Measurements from ENCODE around the gene STARD3. TPM values are rescaled to one million over a fixed set of nuclear protein-coding genes. Genes with fewer than 3 reads are reported as not detected.

The STARD3 gene
- total RNA-seq, 1 donor from 2014 or later = 40.7 TPM

DNA sequence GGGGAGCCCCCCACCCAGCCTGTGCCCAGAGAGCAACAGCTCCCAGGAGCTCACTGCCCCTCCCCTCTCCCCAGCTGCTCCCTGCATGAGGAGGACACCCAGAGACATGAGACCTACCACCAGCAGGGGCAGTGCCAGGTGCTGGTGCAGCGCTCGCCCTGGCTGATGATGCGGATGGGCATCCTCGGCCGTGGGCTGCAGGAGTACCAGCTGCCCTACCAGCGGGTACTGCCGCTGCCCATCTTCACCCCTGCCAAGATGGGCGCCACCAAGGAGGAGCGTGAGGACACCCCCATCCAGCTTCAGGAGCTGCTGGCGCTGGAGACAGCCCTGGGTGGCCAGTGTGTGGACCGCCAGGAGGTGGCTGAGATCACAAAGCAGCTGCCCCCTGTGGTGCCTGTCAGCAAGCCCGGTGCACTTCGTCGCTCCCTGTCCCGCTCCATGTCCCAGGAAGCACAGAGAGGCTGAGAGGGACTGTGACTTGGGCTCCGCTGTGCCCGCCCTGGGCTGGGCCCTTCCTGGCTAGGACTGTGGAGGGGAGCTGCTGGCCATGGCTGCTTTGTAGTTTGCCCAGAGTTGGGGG is 28.8 kb downstream of the STARD3 start:
- DNase-seq (ENCODE audit: low read depth) = no peak
- no peak for TF ChIP-seq CTCF (conservative IDR thresholded peaks at IDR 0.05; ENCODE audit: low read depth, low read length)
- no peak overlapping the region for H3K4me3 ChIP-seq (ENCODE audit: low read depth, low read length)

- DNase-seq (ENCODE audit: low read depth) = no peak
- no peak for TF ChIP-seq CTCF (conservative IDR thresholded peaks at IDR 0.05; ENCODE audit: low read depth, low read length)
- no peak overlapping the region for H3K4me3 ChIP-seq (ENCODE audit: low read depth, low read length)
These were observed 29.3 kb downstream of the STARD3 start for GRCh38 chr17:39666231-39666600.

DNA sequence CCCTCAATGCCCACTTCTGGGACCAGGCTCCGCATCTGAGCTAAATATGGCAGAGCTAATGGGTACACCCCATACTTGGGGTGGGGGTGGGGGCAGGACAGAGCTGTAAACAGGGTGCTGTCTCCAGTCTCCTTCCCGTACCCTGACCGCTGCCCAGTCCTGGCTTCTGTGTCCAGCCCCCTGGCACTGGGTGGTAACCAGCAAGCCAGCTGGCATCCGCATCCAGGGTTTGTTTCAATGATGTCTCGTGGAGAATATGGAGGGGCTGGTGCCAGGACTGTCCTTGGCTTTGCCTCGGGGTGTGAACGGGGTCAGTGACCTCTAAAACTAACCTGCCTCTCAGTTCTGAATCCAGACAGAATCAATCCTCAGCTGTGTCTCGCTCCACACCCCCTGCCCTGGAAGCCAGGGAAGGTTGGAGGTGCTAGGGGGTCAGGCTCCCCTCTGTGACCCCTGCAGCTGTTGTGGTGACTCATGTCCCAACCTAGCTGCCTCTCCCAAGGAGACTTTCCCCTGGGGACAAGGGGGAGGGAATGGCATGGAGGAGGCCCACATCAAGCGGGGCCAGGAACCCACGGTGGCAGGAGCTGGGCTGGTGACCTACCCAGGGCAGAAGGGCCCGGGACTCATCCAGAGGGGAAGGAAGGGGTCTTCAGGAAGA is 29.8 kb downstream of the STARD3 start:
- H3K4me3 ChIP-seq (ENCODE audit: low read depth, low read length) = no peak overlapping the region
- DNase-seq (ENCODE audit: low read depth) = no peak
- TF ChIP-seq CTCF (conservative IDR thresholded peaks at IDR 0.05; ENCODE audit: low read depth, low read length) = no peak

- no peak for DNase-seq (ENCODE audit: low read depth)
- no peak overlapping the region for H3K4me3 ChIP-seq (ENCODE audit: low read depth, low read length)
- no peak for TF ChIP-seq CTCF (conservative IDR thresholded peaks at IDR 0.05; ENCODE audit: low read depth, low read length)
These were observed 30.5 kb downstream of the STARD3 start for GRCh38 chr17:39667262-39667944.

DNA sequence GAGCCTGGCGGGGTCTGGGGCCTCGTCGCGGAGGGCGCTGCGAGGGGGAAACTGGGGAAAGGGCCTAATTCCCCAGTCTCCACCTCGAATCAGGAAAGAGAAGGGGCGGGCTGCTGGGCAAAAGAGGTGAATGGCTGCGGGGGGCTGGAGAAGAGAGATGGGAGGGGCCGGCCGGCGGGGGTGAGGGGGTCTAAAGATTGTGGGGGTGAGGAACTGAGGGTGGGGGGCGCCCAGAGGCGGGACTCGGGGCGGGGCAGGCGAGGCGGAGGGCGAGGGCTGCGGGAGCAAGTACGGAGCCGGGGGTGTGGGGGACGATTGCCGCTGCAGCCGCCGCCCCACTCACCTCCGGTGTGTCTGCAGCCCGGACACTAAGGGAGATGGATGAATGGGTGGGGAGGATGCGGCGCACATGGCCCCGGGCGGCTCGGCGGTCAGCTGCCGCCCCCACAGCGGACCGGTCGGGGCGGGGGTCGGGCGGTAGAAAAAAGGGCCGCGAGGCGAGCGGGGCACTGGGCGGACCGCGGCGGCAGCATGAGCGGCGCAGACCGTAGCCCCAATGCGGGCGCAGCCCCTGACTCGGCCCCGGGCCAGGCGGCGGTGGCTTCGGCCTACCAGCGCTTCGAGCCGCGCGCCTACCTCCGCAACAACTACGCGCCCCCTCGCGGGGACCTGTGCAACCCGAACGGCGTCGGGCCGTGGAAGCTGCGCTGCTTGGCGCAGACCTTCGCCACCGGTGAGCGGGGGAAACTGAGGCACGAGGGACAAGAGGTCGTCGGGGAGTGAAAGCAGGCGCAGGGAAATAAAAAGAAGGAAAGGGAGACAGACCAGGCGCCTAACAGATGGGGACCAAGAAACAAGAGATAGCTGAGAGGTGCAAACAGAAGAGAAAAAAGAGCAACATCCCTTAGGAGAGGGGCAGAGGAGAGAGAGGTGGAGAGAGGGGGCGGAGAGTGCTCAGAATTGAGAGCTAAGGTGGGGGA is 31.3 kb downstream of the STARD3 start, which contains the start of gene PNMT:
TSS of gene PNMT (plus strand) at position 509 of the 980 bp plus-strand sequence. CDS start at position 532, 23 bp downstream.
- H3K4me3 ChIP-seq (ENCODE audit: low read depth, low read length) = peak within 1 kb of the TSS; percentile 28
- no peak for DNase-seq (ENCODE audit: low read depth)
- peak; percentile 65 for TF ChIP-seq CTCF (conservative IDR thresholded peaks at IDR 0.05; ENCODE audit: low read depth, low read length)

DNA sequence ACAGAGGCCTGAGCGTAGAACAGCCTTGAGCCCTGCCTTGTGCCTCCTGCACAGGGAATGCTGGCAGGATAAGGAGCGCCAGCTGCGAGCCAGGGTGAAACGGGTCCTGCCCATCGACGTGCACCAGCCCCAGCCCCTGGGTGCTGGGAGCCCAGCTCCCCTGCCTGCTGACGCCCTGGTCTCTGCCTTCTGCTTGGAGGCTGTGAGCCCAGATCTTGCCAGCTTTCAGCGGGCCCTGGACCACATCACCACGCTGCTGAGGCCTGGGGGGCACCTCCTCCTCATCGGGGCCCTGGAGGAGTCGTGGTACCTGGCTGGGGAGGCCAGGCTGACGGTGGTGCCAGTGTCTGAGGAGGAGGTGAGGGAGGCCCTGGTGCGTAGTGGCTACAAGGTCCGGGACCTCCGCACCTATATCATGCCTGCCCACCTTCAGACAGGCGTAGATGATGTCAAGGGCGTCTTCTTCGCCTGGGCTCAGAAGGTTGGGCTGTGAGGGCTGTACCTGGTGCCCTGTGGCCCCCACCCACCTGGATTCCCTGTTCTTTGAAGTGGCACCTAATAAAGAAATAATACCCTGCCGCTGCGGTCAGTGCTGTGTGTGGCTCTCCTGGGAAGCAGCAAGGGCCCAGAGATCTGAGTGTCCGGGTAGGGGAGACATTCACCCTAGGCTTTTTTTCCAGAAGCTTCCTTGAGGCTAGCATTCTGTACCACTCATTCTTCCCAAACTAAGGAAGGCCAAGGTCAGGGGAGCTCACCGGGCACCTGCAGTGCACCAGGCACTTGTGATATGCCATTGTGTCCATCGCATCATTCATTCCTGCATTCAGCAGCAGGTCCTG is 33.2 kb downstream of the STARD3 start:
- DNase-seq (ENCODE audit: low read depth) = no peak
- TF ChIP-seq CTCF (conservative IDR thresholded peaks at IDR 0.05; ENCODE audit: low read depth, low read length) = no peak
- H3K4me3 ChIP-seq (ENCODE audit: low read depth, low read length) = no peak overlapping the region

Data from epithelial cell of proximal tubule (primary cell).